Activated naive CD4-positive, alpha-beta T cell (primary cell): ENCODE results near the gene KCNF1.

ENCODE experiments used
- DNase-seq, 4 experiments: peaks; one replicate each; lab custom pipeline; 2025; lab: John Stamatoyannopoulos, UW

The KCNF1 gene, protein sequence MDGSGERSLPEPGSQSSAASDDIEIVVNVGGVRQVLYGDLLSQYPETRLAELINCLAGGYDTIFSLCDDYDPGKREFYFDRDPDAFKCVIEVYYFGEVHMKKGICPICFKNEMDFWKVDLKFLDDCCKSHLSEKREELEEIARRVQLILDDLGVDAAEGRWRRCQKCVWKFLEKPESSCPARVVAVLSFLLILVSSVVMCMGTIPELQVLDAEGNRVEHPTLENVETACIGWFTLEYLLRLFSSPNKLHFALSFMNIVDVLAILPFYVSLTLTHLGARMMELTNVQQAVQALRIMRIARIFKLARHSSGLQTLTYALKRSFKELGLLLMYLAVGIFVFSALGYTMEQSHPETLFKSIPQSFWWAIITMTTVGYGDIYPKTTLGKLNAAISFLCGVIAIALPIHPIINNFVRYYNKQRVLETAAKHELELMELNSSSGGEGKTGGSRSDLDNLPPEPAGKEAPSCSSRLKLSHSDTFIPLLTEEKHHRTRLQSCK

DNA sequence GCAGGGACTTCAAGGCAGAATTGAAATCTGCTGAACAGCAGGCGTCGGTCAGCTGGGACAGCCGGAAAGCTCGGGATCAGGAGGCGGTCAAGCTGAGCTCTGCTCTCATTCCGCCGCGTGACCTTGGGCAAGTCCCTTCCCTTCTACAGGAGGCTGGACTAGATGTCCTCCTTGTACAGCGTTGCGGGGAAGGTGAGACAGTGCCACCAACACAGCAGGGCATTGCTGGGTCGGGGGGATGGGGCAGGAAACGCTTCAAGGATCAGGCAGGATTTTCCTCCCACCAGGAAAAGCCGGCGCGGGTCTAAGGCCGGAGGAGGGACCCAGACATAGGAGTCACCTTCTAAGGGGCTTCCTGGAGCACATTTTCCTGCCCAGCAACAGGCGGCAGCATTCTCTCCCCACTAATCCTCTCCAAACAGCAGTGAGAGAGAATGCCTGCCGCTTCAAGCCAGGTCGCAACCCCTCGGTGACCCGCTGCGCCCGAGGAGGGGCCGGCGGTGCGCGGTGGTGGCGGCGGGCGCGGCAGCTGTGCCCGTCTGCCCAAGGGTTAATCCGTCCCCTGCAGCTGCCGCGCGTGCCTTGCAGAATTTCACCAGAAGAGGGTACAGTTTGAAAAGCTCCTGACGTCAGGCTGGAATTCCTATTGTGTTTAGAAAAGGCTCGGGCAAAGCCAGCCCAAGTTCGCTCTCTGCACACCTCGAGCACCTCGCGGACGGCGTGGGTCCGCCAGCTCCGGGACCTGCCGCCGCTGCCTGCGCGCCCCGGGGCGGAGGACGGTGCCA is at the start of gene KCNF1:
Gene KCNF1, plus strand, starts transcription at position 644 of the 785 bp plus-strand sequence. CDS start 493 bp downstream, outside the sequence.
- DNase-seq, result no peak

DNA sequence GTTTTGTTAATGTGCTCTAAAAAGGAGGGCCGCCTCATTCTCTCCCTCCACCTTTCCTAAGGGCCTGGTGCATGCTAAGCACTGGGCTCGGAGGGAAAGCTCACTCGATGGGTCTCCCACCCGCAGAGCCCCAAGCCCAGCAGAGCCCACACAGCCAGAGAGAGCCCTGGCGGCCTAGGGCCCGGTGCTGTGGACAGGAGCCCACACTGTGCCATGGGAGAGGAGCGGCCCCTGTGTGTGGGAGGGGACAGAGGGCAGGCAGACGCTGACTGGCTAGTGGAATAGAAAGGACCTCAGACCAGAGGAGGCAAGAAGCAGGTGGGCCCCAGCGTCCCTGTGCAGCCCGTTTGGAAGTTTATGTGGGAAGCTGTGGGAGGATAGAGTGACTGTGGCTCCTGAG is 49.4 kb upstream of the KCNF1 start:
- DNase-seq, result no peak

DNA sequence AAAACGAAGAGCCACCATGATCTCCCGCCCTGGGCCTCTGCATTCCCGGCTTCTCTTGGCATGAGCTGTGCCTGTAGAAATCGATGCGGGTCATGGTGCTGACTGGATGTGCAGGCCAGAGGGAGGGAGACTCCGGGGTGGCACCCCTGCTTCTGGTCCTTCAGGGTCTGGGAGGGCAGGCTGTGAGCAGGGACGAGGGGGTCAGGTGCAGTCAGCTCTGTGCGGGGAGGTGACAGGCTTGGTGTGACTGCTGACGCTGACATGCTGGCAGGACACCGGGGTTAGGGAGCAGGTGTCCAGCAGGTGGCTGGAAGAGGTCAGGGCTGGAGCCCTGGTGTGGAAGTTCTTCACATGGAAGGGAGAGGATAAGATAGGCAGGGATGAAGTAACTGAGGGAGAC is 48.7 kb upstream of the KCNF1 start:
- DNase-seq, result no peak

- no peak for DNase-seq
Observed at GRCh38 chr2:10863837-10864236, 47.9 kb upstream of the KCNF1 start.

- no peak for DNase-seq
Observed at GRCh38 chr2:10864251-10864650, 47.5 kb upstream of the KCNF1 start.

- no peak for DNase-seq
Observed at GRCh38 chr2:10864861-10865636, 46.7 kb upstream of the KCNF1 start.

DNA sequence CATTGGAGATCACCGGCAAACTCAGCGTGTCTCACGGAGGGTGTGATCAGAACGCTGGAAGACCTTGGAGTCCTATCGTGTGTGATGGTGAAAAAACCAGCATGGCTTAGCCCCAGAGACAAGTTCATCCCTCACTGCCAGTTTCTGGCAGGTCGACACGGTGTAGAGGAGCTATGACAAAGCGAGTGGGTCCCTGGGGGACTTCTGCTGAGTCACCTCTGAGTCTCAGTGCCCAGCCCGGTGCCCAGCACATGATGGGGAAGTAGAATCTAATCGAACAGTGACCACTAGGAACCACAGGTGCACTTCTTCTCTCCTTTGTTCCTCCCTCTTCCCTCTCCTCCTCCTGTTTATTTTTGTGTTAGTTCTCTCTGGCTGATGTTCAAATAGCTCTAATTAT is 45.9 kb upstream of the KCNF1 start:
- no peak for DNase-seq

GRCh38 chr2:10867692-10868420 is 43.9 kb upstream of the KCNF1 start:
- DNase-seq, result no peak

GRCh38 chr2:10868465-10869314 is 43.0 kb upstream of the KCNF1 start:
- no peak for DNase-seq

DNA sequence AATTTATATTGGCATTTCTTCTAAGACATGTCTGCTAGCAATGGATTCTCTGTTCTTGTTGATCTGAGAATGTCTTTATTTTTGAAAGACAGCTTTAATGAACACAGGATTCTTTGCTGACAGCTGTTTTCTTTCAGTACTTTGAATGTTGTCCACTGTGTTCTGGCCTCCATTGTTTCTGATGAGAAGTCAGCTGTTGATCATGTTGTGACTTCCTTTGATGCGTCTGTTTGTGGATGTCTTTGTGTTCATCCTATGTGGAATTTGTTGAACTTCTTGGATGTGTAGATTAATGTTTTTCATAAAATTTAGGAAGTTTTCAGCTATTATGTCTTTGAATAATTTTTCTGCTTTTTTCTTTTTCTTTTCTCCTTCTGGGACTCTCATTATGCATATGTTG is 39.8 kb upstream of the KCNF1 start:
- DNase-seq, result no peak

DNA sequence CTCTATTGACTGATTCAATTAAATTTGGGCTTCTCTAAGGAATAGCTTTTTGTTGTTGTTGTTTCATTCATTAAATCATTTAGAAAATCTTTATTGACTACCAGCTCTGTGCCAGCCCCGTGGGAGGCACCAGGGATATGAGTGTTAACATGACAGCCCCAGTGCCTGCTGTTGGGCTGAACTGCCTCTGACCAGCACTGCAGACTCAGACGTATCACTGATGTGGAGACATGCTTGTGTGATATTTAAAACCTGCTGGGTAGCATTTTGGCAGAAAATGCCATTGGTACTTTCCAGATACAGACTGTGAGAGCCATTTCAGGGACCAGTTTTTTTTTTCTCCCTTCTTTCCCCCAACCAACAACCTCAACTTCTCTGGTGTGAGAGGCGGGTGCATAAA is 38.6 kb upstream of the KCNF1 start:
- DNase-seq, result no peak

- DNase-seq, result no peak
Observed at GRCh38 chr2:10873790-10874437, 37.8 kb upstream of the KCNF1 start.

GRCh38 chr2:10875126-10875525 is 36.6 kb upstream of the KCNF1 start:
- no peak for DNase-seq

DNA sequence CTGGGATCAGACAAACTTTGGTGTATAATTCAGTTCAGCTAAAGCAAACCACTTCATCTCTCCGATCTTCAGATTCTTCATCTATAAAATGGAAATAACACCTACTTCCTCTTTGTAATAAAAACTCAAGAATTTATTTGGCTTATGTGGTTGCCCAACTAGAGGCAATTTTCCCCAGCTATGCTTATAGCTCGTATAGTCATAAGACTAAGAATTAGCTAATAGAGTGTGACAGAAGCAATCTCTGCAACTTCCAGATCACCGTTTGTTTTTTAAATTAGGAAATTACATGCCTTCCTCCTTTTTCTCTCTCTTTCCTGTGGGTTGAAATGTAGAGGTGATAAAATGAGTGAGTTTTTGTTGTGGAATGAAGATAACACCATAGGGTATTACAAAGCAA is 35.3 kb upstream of the KCNF1 start:
- DNase-seq, result no peak

DNA sequence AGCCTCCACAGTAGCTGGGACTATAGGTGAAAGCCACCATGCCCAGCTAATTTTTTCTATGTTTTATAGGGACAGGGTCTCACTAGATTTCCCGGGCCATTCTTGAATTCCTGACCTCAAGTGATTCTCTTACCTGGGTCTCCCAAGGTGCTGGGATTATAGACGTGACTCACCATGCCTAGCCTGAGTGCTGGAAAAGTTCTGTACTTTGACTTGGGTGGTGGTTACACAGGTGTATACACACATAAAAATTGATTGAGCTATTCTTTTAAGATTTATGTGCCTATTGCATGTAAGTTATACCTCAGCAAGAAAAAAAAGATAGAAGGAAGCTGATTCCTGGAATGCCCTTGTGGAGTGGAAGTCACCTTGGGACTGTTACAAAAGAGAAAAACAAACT is 34.8 kb upstream of the KCNF1 start:
- no peak for DNase-seq

DNA sequence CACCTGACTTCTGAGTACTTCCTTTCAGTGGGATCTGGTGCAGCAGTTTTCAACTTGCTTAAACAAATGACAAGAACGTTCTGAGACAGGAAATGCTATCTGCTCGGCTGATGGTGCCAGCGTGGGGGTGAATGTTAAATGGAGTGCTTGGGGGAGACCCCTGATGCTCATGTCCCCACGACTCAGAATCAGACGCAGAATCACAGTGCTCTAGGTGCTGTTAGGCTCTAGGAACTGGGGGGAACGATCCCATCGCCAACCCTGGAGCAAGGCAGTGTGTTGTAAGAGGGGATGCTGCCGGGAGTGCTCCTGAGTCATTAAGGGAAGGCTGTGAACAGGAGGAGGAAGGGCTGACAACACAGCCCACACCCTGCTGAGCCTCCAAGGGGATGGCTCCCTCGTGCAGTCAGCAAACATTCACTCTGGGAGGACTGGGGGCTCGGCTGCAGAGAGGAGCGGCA is 34.1 kb upstream of the KCNF1 start:
- DNase-seq, result no peak

GRCh38 chr2:10878268-10878915 is 33.3 kb upstream of the KCNF1 start:
- DNase-seq, result no peak

GRCh38 chr2:10879159-10879558 is 32.6 kb upstream of the KCNF1 start:
- no peak for DNase-seq
